Sigmoid colon (tissue), 7 donors: Measurements from ENCODE around the gene STX12. TPM values are rescaled to one million over a fixed set of nuclear protein-coding genes. Genes with fewer than 3 reads are reported as not detected.

Experiments
- DNase-seq: peaks from one replicate; pipeline ENCODE4 v3.0.0-alpha.2; 2019
- H3K27ac ChIP-seq, 4 donors: fragments of 200-600 bp; sonication (generic); one replicate each; pipeline ENCODE4 v1.5.1; 2016 to 2019; ENCODE audit warnings: mild to moderate bottlenecking in 1 of 4
- H3K27me3 ChIP-seq, 3 donors: fragments of 200-600 bp; sonication (generic); one replicate each; pipeline ENCODE4 v1.5.1; 2019; ENCODE audit warnings: mild to moderate bottlenecking in 1 of 3
- H3K36me3 ChIP-seq, 4 donors: fragments of 200-600 bp; sonication (generic); one replicate each; pipeline ENCODE4 v1.5.1; 2016 to 2019
- H3K4me1 ChIP-seq, 4 donors: fragments of 200-600 bp; sonication (generic); one replicate each; pipeline ENCODE4 v1.5.1; 2017 to 2019
- H3K4me3 ChIP-seq, 4 donors: fragments of 200-600 bp; sonication (generic); one replicate each; pipeline ENCODE4 v1.5.1; 2017 to 2019; ENCODE audit warnings: mild to moderate bottlenecking in 2 of 4, moderate library complexity in 1 of 4
- H3K9me3 ChIP-seq, 4 donors: fragments of 200-600 bp in 3 of 4; sonication (generic) in 3 of 4; one replicate each; pipeline versions ENCODE4 v1.5.1 to v1.6.1; 2013 to 2019
- CTCF ChIP-seq, 4 experiments: fragments of 450-650 bp in 3 of 4; fragments of 200-600 bp in 1 of 4; IDR thresholded peaks; one replicate each; pipeline ENCODE4 v1.5.1; 2016 to 2019; ENCODE audit warnings: antibody characterized with exemption in 4 of 4, mild to moderate bottlenecking in 3 of 4, moderate library complexity in 2 of 4
- EP300 ChIP-seq, 4 donors: sonication (generic); formaldehyde crosslinking; IDR thresholded peaks; one replicate each; pipeline ENCODE4 v1.6.1; 2017; ENCODE audit warnings: antibody characterized with exemption in 4 of 4
- POLR2A ChIP-seq, 2 donors: fragments of 450-650 bp; IDR thresholded peaks; one replicate each; pipeline ENCODE4 v1.6.1; 2016; ENCODE audit warnings: antibody characterized with exemption in 2 of 2, mild to moderate bottlenecking in 2 of 2, moderate library complexity in 2 of 2
- POLR2AphosphoS5 ChIP-seq, 4 donors: sonication (generic); formaldehyde crosslinking; IDR thresholded peaks; one replicate each; pipeline ENCODE4 v1.6.1; 2017; ENCODE audit warnings: antibody characterized with exemption in 4 of 4
- WGBS, 2 donors: extraction: QIAGEN DNeasy Blood & Tissue Kit; methylation state at CpG; one replicate each; pipeline ENCODE4 v1.1.7; 2013; 5-methylcytosine and 5-hydroxymethylcytosine counted together
- intact Hi-C: fragments of 100-400 bp; cut with DNase I; formaldehyde crosslinking; loops from one replicate; pipeline ENCODE4 v1.15.1; 2023
- polyA plus RNA-seq, 3 donors: library from polyadenylated mRNA; stranded (reverse); fragments of 200-250 nt; gene quantifications; one replicate each; pipeline ENCODE4 v1.2.3, GENCODE V29; 2013
- total RNA-seq, 4 donors: library from RNA; depleted of rRNA; stranded (reverse); fragments of >200 nt; gene quantifications; one replicate each; pipeline ENCODE4 v1.1.0, GENCODE V29; 2016
- donor health status: healthy with polysubstance abuse.
- donor health status: Bipolar disorder and iron deficiency.
- donor health status: healthy.

Gene STX12
- total RNA-seq = 10 to 100 TPM; 54.0 to 63.8 (median 58.8) TPM
- 10 to 100 TPM; 38.5 to 78.6 (median 46.8) TPM for polyA plus RNA-seq

- DNase-seq = peak; percentile 100
- Histone ChIP-seq H3K4me3 (peak within 1 kb of the TSS; percentile 79 to 95 (median 91)), H3K9me3 (no peaks in the 10 kb centered on the region), H3K27ac (peak within 1 kb of the TSS; percentile 90 to 94 (median 93)), H3K27me3 (no peaks in the 10 kb centered on the region), H3K4me1 (peaks cover 0 to 31% (median 23%) of the 10 kb centered on the region in 4 donors), H3K36me3 (peaks cover 0 to 10% (median 0%) of the 10 kb centered on the region in 4 donors)
- 0% methylated on average over 58 of the region's 58 CpGs for WGBS, 2 donors
- TF ChIP-seq EP300 (IDR thresholded peaks at IDR 0.05) (peak in 1 of 4 donors; percentile 3), POLR2AphosphoS5 (IDR thresholded peaks at IDR 0.05) (peak; percentile 95 to 99 (median 96)), POLR2A (IDR thresholded peaks at IDR 0.05) (peak; percentile 87 to 89), CTCF (IDR thresholded peaks at IDR 0.05) (no peak)
- intact Hi-C loops = loop anchor here (2.0 to 5.0 kb wide), 2 partner anchors 46 to 101 kb away; partner anchors contain the start of gene IFI6
Observed at GRCh38 chr1:27772932-27773825, at the start of gene STX12. STX12 (plus strand) TSS chr1:27773219; CDS start chr1:27773308, 89 bp downstream.

- Histone ChIP-seq H3K27me3 (no peaks in the 10 kb centered on the region), H3K36me3 (peaks cover 0 to 18% (median 4%) of the 10 kb centered on the region in 4 donors), H3K4me1 (peaks cover 0 to 19% (median 17%) of the 10 kb centered on the region in 4 donors), H3K4me3 (peak overlapping the region; percentile 23 to 100 (median 87)), H3K27ac (peak overlapping the region; percentile 80 to 99 (median 97)), H3K9me3 (no peaks in the 10 kb centered on the region)
- peak; percentile 63 for DNase-seq
- 82 to 84% methylated on average over 9 of the region's 9 CpGs for WGBS, 2 donors
- intact Hi-C loops = loop anchor here (2.0 kb wide), 1 partner anchor 52 kb away; the partner anchor contains the start of gene IFI6
- no peak for TF ChIP-seq CTCF (IDR thresholded peaks at IDR 0.05)
Observed at GRCh38 chr1:27724961-27725373, 48.1 kb upstream of the STX12 start.

DNA sequence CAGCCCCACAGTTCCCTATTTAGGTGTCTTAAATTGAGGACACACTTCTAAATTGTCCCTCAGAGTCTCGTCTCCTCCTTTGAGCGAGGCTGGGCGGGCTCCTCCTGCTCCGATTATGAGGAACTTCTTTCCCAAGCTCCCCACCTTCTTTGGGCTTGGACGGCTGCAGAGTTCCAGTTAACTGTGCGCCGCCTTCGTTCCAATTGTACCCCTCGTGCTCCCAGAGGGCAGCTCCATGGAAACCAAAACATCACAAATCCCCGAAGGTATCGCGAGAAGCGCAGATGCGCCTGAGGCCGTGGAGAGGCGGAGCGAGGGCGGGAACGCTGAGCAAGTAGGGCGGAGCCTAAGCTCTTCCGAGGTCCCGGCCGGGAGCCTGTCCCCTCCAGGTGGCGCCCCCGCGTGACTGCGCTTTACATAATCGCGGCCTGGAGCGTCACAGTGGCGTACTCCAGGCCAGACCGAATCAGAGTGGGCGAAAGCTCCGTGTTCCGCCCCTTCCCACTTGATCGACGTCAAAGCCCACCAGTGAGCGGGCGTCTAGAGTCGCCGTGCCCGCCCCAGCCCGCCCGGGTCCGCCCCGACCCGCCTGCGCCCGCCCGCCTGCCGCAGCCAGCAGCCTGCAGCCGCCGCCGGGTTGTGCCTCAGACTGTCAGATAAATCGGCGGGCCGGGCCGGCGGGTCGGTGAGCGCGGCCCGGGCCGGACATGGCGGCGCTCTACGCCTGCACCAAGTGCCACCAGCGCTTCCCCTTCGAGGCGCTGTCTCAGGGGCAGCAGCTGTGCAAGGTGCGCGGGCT lies 47.4 kb upstream of the STX12 start, which contains the start of gene FAM76A:
Gene FAM76A, plus strand, starts transcription at position 588 of the 799 bp plus-strand sequence. Its CDS starts 120 bp downstream, at position 708.
- peaks cover 0 to 24% (median 6%) of the 10 kb centered on the region in 4 donors for H3K36me3 ChIP-seq
- peaks cover 0 to 19% (median 17%) of the 10 kb centered on the region in 4 donors for H3K4me1 ChIP-seq
- H3K4me3 ChIP-seq = peak within 1 kb of the TSS; percentile 76 to 100 (median 87)
- 2 to 3% methylated on average over 72 of the region's 72 CpGs for WGBS, 2 donors
- no peaks in the 10 kb centered on the region for H3K9me3 ChIP-seq
- TF ChIP-seq CTCF (IDR thresholded peaks at IDR 0.05) (peak in 1 of 4 experiments; percentile 20), EP300 (IDR thresholded peaks at IDR 0.05) (no peak), POLR2A (IDR thresholded peaks at IDR 0.05) (peak in 1 of 2 donors; percentile 53), POLR2AphosphoS5 (IDR thresholded peaks at IDR 0.05) (peak; percentile 65 to 89 (median 82))
- intact Hi-C loops = loop anchor here (2.0 kb wide), 2 partner anchors 47 to 53 kb away; partner anchors contain the start of genes IFI6 and STX12
- no peaks in the 10 kb centered on the region for H3K27me3 ChIP-seq
- peak; percentile 100 for DNase-seq
- peak within 1 kb of the TSS; percentile 93 to 99 (median 97) for H3K27ac ChIP-seq
